ENCODE data around the gene C3orf38.
"Not testable (repeated sequence)": the region's sequence is repeated elsewhere in the genome, so short reads cannot be mapped to it uniquely, and the experiment has no call there.

C3orf38 gene

DNA sequence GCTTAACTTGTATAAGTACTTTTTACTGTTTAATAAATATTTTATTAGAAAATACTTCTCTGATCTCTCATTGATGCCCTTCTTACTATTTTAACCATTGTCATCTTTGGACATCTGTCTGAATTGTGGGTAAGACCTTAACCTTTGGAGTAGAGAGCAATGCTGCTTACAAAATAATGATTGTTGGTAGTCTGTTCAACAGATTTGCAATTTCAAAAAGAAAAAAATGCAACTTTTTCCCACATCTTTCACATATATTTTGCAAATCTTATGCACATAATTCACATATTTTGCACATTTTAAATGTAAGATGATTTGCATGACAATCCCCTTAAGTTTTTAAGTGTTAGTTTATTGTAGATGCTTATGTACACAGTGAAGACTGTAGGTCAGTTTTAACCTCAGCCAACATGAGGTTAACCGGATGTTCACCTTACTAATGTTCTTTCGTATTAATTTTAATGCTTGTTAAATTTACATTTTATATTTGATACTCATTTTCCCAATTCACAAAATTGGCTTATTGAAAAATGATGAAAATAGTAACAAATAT lies 16.7 kb downstream of the C3orf38 start:
- DNase-seq = no peak

DNA sequence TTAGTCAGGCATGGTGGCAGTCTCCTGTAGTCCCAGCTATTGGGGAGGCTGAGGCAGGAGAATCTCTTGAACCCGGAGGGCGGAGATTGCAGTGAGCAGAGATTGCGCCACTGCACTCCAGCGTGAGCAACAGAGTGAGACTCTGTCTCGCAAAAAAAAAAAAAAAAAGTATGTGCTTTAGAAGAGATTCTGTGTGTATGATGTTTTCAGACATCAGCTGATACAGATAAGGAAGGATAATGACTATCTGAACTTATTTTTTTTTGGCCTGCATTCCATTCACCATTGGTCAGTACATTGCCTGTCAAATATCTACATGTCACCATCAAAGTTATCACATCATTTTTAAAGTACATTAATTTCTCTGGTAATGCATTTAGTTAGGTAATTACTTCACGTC lies 17.4 kb downstream of the C3orf38 start:
- no peak for DNase-seq

DNA sequence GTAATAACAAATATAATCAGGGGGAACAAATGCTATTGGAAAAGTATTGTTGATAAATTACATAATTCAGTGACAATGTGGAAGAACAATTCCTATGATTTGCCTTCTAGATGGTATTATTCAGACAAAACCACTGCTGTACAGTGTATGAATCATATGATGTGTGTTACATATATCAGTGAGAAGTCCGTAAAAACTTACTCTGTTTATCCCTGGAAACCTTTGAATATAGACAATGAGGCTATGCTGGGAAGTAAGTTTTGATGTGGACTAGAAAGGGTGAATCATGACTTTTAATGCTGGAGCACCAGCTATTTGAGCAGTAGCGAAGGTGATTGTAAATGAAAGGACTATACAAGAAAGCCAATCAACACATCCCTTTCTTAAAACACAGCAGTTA lies 17.9 kb downstream of the C3orf38 start:
- no peak for DNase-seq

DNA sequence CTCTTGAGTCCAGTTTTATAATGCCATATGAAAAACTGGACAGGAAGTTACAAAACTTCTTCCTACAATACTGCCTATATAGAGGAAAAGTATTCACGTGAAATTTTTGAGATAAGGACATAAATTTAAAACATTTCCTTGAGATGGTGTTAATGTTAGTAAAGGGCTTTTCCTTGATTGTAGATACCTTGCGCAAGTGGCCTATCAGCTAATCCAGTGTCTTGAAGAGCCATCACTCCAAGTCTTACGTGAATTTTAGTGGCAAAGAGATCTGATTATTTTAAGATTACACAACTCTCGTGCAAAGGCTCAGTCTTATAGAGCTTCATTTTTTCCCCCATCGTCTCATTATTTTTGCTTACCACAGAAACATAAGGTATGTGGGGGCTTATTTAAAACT lies 18.4 kb downstream of the C3orf38 start:
- no peak for DNase-seq

DNA sequence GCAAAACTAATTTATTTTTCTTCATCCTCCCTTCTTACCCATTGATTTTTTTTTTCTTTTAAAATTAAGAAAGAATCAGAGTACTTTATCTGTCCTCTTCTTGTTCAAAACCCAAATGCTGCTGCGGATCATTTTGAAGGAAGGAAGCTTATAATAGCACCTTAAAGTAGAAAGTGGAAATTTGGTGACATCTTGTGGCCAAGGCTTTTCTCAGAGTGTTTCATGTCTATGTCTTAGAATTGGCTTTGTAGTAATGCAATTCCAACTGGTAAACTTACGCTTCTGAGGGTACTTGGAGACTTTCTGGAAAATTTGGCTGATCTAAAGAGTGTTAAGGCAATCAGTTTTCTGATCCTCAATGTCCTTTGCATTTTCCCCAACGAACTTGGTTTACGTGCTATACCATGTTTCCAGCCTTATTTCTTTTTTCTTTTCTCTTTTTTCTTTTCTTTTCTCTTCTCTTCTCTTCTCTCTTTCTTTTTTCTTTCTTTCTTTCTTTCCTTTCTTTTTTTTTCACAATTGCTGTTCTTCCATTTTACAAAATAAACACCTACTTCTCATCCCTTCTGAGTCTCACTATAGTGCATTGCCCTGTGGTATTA lies 30.7 kb downstream of the C3orf38 start:
- no peak for DNase-seq

DNA sequence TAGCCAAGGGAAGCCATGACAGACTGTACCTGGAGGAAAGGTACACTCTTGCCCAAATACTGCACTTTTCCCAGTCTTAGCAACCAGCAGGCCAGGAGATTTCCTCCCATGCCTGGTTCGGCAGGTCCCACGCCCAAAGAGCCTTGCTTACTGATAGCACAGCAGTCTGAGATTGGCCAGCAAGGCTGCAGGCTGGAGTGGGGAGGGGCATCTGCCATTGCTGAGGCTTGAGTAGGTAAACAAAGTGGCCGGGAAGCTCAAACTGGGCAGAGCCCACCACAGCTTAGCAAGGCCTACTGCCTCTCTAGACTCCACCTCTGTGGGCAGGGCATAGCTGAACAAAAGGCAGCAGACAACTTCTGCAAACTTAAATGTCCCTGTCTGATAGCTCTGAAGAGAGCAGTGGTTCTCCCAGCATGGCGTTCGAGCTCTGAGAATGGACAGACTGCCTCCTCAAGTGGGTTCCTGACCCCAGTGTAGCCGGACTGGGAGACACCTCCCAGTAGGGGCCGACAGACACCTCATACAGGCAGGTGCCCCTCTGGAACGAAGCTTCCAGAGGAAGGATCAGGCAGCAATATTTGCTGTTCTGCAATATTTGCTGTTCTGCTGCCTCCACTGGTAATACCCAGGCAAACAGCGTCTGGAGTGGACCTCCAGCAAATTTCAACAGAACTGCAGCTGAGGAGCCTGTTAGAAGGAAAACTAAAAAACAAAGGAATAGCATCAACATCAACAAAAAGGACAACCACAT lies 32.6 kb downstream of the C3orf38 start:
- not testable (repeated sequence) for DNase-seq

DNA sequence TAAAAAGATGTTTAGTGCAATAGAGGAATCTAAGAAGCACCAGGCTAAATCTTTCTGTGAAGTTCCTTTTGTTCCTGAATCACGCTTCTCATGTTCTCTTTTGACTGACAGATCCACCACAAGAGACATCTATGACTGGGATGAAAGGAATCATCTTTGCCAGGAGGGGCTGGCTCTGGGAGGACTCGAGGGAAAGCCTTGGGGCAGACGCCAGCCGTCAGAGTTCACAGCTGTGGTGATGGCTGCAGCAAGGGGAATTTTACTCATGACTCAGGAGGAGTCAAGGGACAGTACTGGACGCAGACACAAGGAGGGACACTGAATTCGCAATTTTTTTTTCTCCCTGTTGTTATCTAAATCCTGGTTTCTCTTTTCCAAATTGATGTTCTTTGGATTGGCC lies 38.7 kb downstream of the C3orf38 start:
- peak; percentile 17 for DNase-seq

DNA sequence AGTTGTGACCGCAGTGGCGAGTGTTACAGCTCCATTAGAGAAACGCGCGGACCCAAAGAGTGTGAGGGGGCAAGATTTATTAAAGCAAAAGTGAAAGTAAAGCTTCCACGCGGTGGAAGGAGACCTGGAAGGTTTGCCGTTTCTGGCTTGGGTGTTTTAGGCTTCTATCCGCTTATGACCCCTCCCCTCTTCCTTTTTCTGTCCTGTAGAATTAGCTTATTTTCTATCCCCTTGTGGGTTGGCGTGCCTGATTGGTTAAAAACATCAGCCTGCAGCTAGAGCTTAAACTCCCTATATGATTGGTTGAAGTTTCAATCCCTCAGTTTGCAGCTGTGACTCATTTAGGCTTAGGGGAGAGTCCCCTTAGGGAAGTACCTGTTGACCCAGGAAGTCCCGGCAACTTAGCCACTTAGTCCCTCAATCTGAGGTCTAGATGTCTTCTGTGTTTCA lies 39.6 kb downstream of the C3orf38 start:
- no peak for DNase-seq

DNA sequence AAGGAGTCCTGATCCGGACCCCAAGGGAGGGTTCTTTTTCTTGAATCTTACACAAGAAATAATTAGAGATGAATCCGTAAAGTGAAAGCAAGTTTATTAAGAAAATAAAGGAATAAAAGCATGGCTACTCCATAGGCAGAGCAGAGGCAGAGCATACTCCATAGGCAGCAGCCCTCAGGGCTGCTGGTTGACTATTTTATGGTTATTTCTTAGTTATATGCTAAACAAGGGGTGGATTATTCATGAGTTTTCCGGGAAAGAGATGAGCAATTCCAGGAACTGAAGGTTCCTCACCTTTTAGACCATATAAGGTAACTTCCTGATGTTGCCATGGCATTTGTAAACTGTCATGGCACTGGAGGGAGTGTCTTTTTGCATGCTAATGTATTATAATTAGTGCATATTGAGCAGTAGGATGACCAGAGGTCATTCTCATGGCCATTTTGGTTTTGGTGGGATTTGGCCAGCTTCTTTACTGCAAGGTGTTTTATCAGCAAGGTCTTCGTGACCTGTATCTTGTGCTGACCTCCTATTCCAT lies 42.2 kb downstream of the C3orf38 start:
- DNase-seq = no peak

DNA sequence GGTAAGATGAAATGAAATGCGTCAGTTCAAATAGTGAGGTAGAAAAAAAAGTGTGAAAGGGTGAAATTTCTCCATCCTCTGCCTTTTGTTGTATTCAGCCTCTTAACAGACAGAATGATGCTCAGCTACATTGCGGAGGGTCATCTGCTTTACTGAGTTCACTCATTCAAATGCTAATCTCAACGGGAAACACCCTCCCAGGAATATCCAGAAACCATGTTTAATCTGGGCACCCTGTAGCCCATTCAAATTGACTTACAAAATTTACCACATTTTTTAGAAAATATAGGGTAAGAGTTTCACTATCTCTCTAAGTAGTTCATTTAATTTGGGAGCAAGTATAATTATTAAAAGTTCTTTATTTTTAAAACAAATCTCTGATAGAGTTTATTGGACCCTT lies 42.9 kb downstream of the C3orf38 start:
- no peak for DNase-seq

DNA sequence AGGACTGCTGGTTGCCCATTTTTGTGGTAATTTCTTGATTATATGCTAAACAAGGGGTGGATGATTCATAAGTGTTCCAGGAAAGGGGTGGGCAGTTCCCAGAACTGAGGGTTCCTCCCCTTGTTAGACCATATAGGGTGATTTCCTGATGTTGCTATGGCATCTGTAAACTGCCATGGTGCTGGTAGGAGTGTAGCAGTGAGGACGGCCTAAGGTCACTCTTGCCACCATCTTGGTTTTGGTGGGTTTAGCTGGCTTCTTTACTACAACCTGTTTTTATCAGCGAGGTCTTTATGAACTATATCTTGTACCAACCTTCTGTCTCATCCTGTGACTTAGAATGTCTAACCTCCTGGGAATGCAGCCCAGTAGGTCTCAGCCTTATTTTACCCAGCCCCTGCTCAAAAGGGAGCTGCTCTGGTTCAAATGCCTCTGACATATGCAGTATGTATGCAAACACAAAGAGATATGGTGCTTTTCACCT lies 46.2 kb downstream of the C3orf38 start:
- DNase-seq = no peak

DNA sequence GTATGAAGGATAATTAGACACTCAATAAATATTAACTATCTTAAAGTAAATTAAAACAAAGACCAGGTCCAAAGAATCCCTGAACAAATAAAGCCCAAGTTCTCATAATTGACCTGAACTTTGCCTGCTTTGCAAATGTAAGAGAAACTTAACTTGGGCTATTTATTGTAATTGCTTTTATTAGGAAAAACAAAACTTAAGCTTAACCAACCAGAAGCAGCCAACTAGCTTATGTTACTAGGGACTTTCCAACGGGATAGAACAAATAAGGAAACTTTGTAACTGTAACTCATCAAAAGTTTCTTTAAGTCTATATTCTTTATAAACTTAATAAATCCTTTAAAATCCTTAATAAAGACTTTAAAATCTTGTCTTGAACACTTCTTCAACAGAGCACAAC lies 48.4 kb downstream of the C3orf38 start:
- no peak for DNase-seq

DNA sequence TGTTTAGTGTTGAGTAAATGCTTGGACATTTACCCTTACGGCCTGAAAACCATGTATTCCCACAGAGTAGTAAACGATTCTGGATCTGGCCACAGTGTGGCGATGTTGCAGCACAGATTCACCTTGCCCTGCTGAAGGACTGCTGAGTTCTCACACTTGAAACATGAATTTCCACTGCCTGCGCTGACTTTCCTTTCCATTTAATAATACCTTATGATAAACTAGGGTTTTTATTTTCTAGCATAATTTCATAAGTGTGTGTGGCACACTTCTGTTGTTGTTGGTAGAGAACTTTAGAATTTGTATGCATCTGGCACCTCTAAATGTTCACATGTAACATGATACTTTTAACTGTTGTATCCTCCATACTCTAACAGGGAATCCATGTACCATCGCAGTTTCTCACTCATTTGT lies 53.9 kb downstream of the C3orf38 start:
- DNase-seq = peak; percentile 85

All from right hindlimb (tissue), 1 donor.